GM12865 (cell line): ENCODE measurements around the gene C1orf141.

ENCODE experiments used
- DNase-seq: peaks from one replicate; pipeline ENCODE4 v3.0.0; 2010; ENCODE audit warnings: low read depth
- H3K4me3 ChIP-seq: 2 replicates; pipeline ENCODE4 v1.5.1; 2011; ENCODE audit warnings: mild to moderate bottlenecking, low read depth, low read length, control low read depth
- CTCF ChIP-seq: IDR thresholded peaks from 2 replicates; pipeline ENCODE4 v1.5.1; 2011; ENCODE audit warnings: low read length, control low read depth, low read depth, inconsistent platforms; ENCODE audit not compliant: insufficient read depth; ENCODE audit errors: missing control alignments

C1orf141 gene

GRCh38 chr1:67059346-67059745 is 75.4 kb downstream of the C1orf141 start:
- H3K4me3 ChIP-seq, result no peak overlapping the region
- no peak for DNase-seq
- no peak for TF ChIP-seq CTCF

- DNase-seq, result no peak
- H3K4me3 ChIP-seq, result no peak overlapping the region
- no peak for TF ChIP-seq CTCF
Measured at GRCh38 chr1:67058761-67059160, 76.0 kb downstream of the C1orf141 start.

- TF ChIP-seq CTCF, result no peak
- H3K4me3 ChIP-seq, result no peak overlapping the region
- DNase-seq, result no peak
Measured at GRCh38 chr1:67058242-67058641, 76.5 kb downstream of the C1orf141 start.

GRCh38 chr1:67053785-67054772 is 80.7 kb downstream of the C1orf141 start, which contains the start of gene SLC35D1:
SLC35D1 (minus strand) TSS chr1:67054148; CDS start chr1:67054013, 135 bp downstream.
- TF ChIP-seq CTCF, result no peak
- peak; percentile 91 for DNase-seq
- peak within 1 kb of the TSS; percentile 96 for H3K4me3 ChIP-seq

- no peak for TF ChIP-seq CTCF
- no peak for DNase-seq
- peak overlapping the region; percentile 96 for H3K4me3 ChIP-seq
Measured at GRCh38 chr1:67053535-67053784, 81.3 kb downstream of the C1orf141 start.

- peak overlapping the region; percentile 96 for H3K4me3 ChIP-seq
- TF ChIP-seq CTCF, result no peak
- peak; percentile 42 for DNase-seq
Measured at GRCh38 chr1:67052741-67053534, 81.8 kb downstream of the C1orf141 start.

GRCh38 chr1:67051196-67051595 is 83.6 kb downstream of the C1orf141 start:
- peak; percentile 11 for DNase-seq
- no peak for TF ChIP-seq CTCF
- no peak overlapping the region for H3K4me3 ChIP-seq
